Panc1 (cell line): ENCODE data around the gene MACROD2. TPM values are rescaled to one million over a fixed set of nuclear protein-coding genes. Genes with fewer than 3 reads are reported as not detected.
A peak's percentile ranks its signal among the peaks of the same experiment; 100 is the strongest.
"Not testable (repeated sequence)": the region's sequence is repeated elsewhere in the genome, so short reads cannot be mapped to it uniquely, and the experiment has no call there.

Experiments
- ATAC-seq: fragments of 200-7000 bp; cut with Tn5 transposase; 2 replicates; pipeline ENCODE4 v1.9.1; 2020; ENCODE audit warnings: mild to moderate bottlenecking, moderate library complexity
- BruUV-seq: library from RNA; stranded (reverse); fragments of 400-500 nt; replicated peaks from 2 replicates; lab custom pipeline; 2021; lab: Mats Ljungman, UMichigan
- CTCF ChIA-PET: fragments of 300-600 bp; sonication (Branson Sonifier 250); formaldehyde crosslinking; loops from one replicate; lab custom pipeline; 2022; ENCODE audit warnings: antibody characterized with exemption; lab: Charles Lee
- POLR2A ChIA-PET: fragments of 300-600 bp; sonication (Branson Sonifier 250); formaldehyde crosslinking; loops from one replicate; lab custom pipeline; 2022; ENCODE audit warnings: antibody characterized with exemption; lab: Charles Lee
- DNase-seq: peaks from one replicate; pipeline ENCODE4 v3.0.0-alpha.2; 2010; ENCODE audit warnings: low read depth, low spot score
- H3K27ac ChIP-seq: 2 replicates; pipeline ENCODE4 v1.5.1; 2011; ENCODE audit warnings: mild to moderate bottlenecking, low read length, inconsistent platforms
- H3K27me3 ChIP-seq: fragments of 200-500 bp; sonication (Bioruptor generic); 2 replicates; pipeline ENCODE4 v1.6.0; 2014; ENCODE audit warnings: low read length, inconsistent platforms; ENCODE audit not compliant: control insufficient read depth, insufficient read depth
- H3K36me3 ChIP-seq: fragments of 200-500 bp; sonication (Bioruptor generic); 2 replicates; pipeline ENCODE4 v1.5.1; 2014; ENCODE audit warnings: inconsistent platforms, mild to moderate bottlenecking, low read length, moderate library complexity; ENCODE audit not compliant: control insufficient read depth, insufficient read depth
- H3K4me1 ChIP-seq: 2 replicates; pipeline ENCODE4 v1.5.1; 2011; ENCODE audit warnings: inconsistent platforms, mild to moderate bottlenecking, low read length, moderate library complexity; ENCODE audit not compliant: control insufficient read depth, insufficient read depth
- H3K4me3 ChIP-seq, 2 experiments: 2 replicates each; pipeline ENCODE4 v1.5.1; 2011 to 2012; ENCODE audit warnings: low read depth in 2 of 2, low read length in 2 of 2, mild to moderate bottlenecking in 2 of 2, inconsistent platforms in 1 of 2, moderate library complexity in 1 of 2
- H3K9me3 ChIP-seq: fragments of 200-500 bp; sonication (Bioruptor generic); 2 replicates; pipeline ENCODE4 v1.5.1; 2014; ENCODE audit warnings: low read depth, mild to moderate bottlenecking, inconsistent platforms, low read length, moderate library complexity; ENCODE audit not compliant: control insufficient read depth, insufficient read depth
- CTCF ChIP-seq: fragments of 450-650 bp; IDR thresholded peaks from 2 replicates; pipeline ENCODE4 v1.5.1; 2017; ENCODE audit warnings: mild to moderate bottlenecking
- POLR2AphosphoS5 ChIP-seq: IDR thresholded peaks from 2 replicates; pipeline ENCODE4 v1.6.1; 2012; ENCODE audit warnings: mild to moderate bottlenecking, low read depth, low read length, moderate library complexity
- REST ChIP-seq, 2 experiments: IDR thresholded peaks; 2 replicates each; pipeline ENCODE4 v1.6.1; 2011 to 2012; ENCODE audit warnings: low read depth in 2 of 2, control low read depth in 1 of 2, low read length in 1 of 2, mild to moderate bottlenecking in 1 of 2, moderate library complexity in 1 of 2; ENCODE audit not compliant: insufficient read depth in 1 of 2
- SIN3A ChIP-seq: IDR thresholded peaks from 2 replicates; pipeline ENCODE4 v1.6.1; 2012; ENCODE audit warnings: low read depth, mild to moderate bottlenecking, low read length, moderate library complexity, borderline replicate concordance; ENCODE audit not compliant: insufficient read depth
- TCF7L2 ChIP-seq: IDR thresholded peaks from 2 replicates; pipeline ENCODE4 v1.6.1; 2011; ENCODE audit warnings: mild to moderate bottlenecking, low read depth, low read length, inconsistent platforms
- in situ Hi-C: cut with HindIII; loops from 2 replicates; pipeline ENCODE4 v1.10.0; 2016; ENCODE audit warnings: low sequenced_read_pairs, low pct_unique_long_range_greater_than_20kb
- intact Hi-C: fragments of 100-400 bp; cut with micrococcal nuclease; formaldehyde crosslinking; loops from one replicate; pipeline ENCODE4 v1.10.0; 2022; ENCODE audit not compliant: unreplicated experiment
- total RNA-seq: library from RNA; stranded (reverse); gene quantifications from one replicate; pipeline ENCODE4 v1.2.1, GENCODE V29; 2021; ENCODE audit not compliant: unreplicated experiment

Gene MACROD2
- total RNA-seq, 1 experiment from 2014 or later, result 1.2 TPM

- TF ChIP-seq REST (IDR thresholded peaks at IDR 0.05; ENCODE audit: insufficient read depth in 1 of 2, low read depth in 2 of 2, low read length in 1 of 2) (no peak), CTCF (no peak), SIN3A (no peak), POLR2AphosphoS5 (no peak), TCF7L2 (no peak)
- H3K27me3 ChIP-seq, result no peaks in the 10 kb centered on the region
- H3K4me3 ChIP-seq, result no peak overlapping the region
- H3K4me1 ChIP-seq, result no peaks in the 10 kb centered on the region
- no peak for ATAC-seq
- H3K36me3 ChIP-seq, result no peaks in the 10 kb centered on the region
- no peaks in the 10 kb centered on the region for H3K9me3 ChIP-seq
- BruUV-seq, result no TSS peak
- no peak overlapping the region for H3K27ac ChIP-seq
- DNase-seq, result no peak
- intact Hi-C loops (no loop called here), in situ Hi-C loops (no loop called here)
- ChIA-PET POLR2A (no interaction called here), CTCF (no interaction called here)
These were observed 457.9 kb downstream of the MACROD2 start for GRCh38 chr20:14453259-14453658.

- DNase-seq, result no peak
- no peaks in the 10 kb centered on the region for H3K27me3 ChIP-seq
- no peaks in the 10 kb centered on the region for H3K36me3 ChIP-seq
- ChIA-PET POLR2A (no interaction called here), CTCF (interaction anchor here (0.6 kb wide), 1 partner anchor 1193 kb away, joined by 3 read pairs; no protein-coding TSS in a partner anchor)
- no peak overlapping the region for H3K27ac ChIP-seq
- no peak overlapping the region for H3K4me3 ChIP-seq
- in situ Hi-C loops (no loop called here), intact Hi-C loops (no loop called here)
- no peak for TF ChIP-seq POLR2AphosphoS5
- no peak for TF ChIP-seq TCF7L2
- no peak for TF ChIP-seq CTCF
- TF ChIP-seq SIN3A, result no peak
- TF ChIP-seq REST (IDR thresholded peaks at IDR 0.05; ENCODE audit: insufficient read depth in 1 of 2, low read depth in 2 of 2, low read length in 1 of 2), result no peak
- H3K9me3 ChIP-seq, result no peaks in the 10 kb centered on the region
- no peak for ATAC-seq
- no TSS peak for BruUV-seq
- H3K4me1 ChIP-seq, result no peaks in the 10 kb centered on the region
These were observed 459.0 kb downstream of the MACROD2 start for GRCh38 chr20:14454296-14454695.

- in situ Hi-C loops, DNase-seq, BruUV-seq, H3K4me1 ChIP-seq, CTCF ChIA-PET, H3K27me3 ChIP-seq, H3K27ac ChIP-seq, ATAC-seq, intact Hi-C loops, POLR2A ChIA-PET, H3K36me3 ChIP-seq, H3K9me3 ChIP-seq: not testable (repeated sequence)
- peak overlapping the region in 1 of 2 experiments; percentile 34; a peak in 2 of 4 replicates for H3K4me3 ChIP-seq
These were observed 471.9 kb downstream of the MACROD2 start for GRCh38 chr20:14467104-14467827.
